Lower lobe of right lung (tissue), 2 donors: ENCODE data around the gene HTRA3. TPM values are rescaled to one million over a fixed set of nuclear protein-coding genes. Genes with fewer than 3 reads are reported as not detected.

Experiments
- ATAC-seq, 2 donors: fragments of 200-7000 bp; cut with Tn5 transposase; one replicate each; pipeline ENCODE4 v1.9.1; 2020 to 2022; ENCODE audit warnings: mild to moderate bottlenecking in 2 of 2, moderate library complexity in 2 of 2
- DNase-seq: peaks from one replicate; pipeline ENCODE4 v3.0.0-alpha.2; 2020
- H3K27ac ChIP-seq: fragments of 200-600 bp; one replicate; pipeline ENCODE4 v1.8.0; 2022
- H3K27me3 ChIP-seq: fragments of 200-600 bp; one replicate; pipeline ENCODE4 v1.8.0; 2022; ENCODE audit warnings: low read depth
- H3K36me3 ChIP-seq: fragments of 200-600 bp; one replicate; pipeline ENCODE4 v1.8.0; 2022; ENCODE audit warnings: mild to moderate bottlenecking
- H3K4me1 ChIP-seq: fragments of 200-600 bp; one replicate; pipeline ENCODE4 v1.8.0; 2022
- H3K4me3 ChIP-seq: fragments of 200-600 bp; one replicate; pipeline ENCODE4 v1.8.0; 2022; ENCODE audit warnings: mild to moderate bottlenecking
- H3K9me3 ChIP-seq: fragments of 200-600 bp; one replicate; pipeline ENCODE4 v1.8.0; 2022
- intact Hi-C: fragments of 100-400 bp; cut with DNase I; formaldehyde crosslinking; loops from one replicate; pipeline ENCODE4 v1.11.0; 2022
- total RNA-seq: library from RNA; stranded (reverse); fragmentation: NEBNext Ultra II Directional; extraction: Animal tissue kit (Norgen Biotek cat#: 25700); gene quantifications from one replicate; pipeline ENCODE4 v1.2.1, GENCODE V29; 2021
- TF ChIP-seq, protein P1 (sequence below): fragments of 200-600 bp; IDR thresholded peaks from one replicate; pipeline ENCODE4 v1.8.0; 2022; ENCODE audit warnings: antibody characterized with exemption, mild to moderate bottlenecking
- donor health status: DM: no; HTN: yes; CAD: no; lungs with severe emphysema.

Gene HTRA3
- total RNA-seq, 1 donor from 2014 or later: 15.5 TPM

DNA sequence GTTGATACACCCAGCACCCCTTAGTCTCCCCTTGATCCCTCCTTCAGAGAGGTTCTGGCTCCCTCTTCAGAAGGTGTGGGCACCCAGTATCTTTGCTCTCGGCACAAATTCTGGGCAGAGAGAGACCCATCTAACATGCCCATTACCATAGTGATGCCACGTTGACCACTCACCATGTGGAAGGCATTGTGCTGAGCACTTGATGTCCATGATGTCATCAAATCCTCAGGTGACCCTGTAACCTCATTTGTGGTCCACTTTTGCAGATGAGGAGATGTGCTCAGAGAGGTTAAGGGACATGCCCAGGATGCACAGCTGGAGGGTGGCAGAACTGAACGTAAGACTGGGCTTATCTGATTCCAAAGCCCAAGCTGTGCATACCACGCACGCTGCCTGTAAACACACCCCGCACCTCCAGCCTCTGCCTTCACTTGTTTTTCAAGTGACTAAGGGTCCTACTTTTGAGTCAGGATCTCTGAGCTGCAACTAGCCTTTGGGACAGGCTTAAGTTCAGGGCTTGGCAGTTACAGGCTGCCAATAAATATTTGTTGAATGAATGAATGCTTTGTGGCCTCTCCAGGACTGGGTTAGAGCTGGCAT, 55.2 kb downstream of the HTRA3 start:
- Histone ChIP-seq H3K27ac (no peak overlapping the region), H3K27me3 (no peaks in the 10 kb centered on the region), H3K4me3 (no peak overlapping the region), H3K36me3 (no peaks in the 10 kb centered on the region), H3K9me3 (no peaks in the 10 kb centered on the region), H3K4me1 (peaks cover 9% of the 10 kb centered on the region)
- ATAC-seq (no peak), DNase-seq (peak; percentile 11)
- intact Hi-C loops: no loop called here
- TF ChIP-seq, protein P1, sequence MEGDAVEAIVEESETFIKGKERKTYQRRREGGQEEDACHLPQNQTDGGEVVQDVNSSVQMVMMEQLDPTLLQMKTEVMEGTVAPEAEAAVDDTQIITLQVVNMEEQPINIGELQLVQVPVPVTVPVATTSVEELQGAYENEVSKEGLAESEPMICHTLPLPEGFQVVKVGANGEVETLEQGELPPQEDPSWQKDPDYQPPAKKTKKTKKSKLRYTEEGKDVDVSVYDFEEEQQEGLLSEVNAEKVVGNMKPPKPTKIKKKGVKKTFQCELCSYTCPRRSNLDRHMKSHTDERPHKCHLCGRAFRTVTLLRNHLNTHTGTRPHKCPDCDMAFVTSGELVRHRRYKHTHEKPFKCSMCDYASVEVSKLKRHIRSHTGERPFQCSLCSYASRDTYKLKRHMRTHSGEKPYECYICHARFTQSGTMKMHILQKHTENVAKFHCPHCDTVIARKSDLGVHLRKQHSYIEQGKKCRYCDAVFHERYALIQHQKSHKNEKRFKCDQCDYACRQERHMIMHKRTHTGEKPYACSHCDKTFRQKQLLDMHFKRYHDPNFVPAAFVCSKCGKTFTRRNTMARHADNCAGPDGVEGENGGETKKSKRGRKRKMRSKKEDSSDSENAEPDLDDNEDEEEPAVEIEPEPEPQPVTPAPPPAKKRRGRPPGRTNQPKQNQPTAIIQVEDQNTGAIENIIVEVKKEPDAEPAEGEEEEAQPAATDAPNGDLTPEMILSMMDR: no peak

DNA sequence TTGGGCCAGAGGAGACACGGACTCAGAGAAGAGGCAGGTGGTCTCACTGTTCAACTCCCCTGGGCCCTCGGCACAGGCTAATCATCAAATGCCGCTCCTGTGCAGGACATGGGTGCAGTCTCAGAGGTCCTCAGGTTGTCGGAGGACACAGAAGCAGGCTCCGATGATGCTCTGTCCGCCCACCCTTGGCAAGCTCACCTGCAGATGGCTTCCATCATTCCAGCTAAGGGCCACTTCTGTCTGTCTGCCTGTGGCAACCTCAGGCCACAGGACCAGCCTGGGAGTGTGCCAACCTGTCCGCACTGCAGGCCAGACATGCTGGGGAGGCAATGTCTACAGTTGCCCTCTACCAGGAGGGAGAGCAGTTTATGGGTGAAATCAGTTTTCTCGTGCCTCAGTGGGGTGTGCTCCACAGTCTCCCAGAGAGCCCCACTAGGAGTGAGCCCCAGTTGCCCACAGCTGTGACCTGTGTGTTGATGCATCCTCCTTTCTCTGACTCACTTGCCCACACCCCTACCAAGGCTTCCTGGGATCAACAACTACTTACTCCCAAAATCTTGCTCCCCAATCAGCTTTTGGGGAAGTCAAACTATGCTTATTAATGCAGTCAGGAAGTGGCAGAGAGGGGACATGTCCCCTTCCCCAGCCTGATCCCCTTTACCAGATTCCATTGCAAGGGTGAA, 55.9 kb downstream of the HTRA3 start:
- intact Hi-C loops: no loop called here

DNA sequence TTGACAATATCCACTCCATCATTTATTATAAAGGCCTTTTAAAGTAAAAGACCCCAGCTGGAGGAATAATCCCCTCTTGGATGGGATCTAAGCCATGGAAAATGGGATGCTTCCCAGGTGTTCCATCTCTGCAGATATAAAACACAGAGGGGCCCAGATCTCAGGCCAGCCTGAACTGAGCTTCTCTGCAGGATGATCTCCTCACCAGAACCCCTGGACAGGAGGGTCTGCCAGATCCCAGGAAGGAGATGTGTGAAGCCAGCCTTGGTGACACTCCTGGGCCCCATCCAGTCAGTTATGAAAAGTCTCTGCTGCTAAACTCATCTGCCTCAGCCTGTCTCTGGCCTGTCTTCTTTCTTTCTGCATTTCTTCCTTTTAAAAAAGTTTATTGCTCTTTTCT, 56.7 kb downstream of the HTRA3 start:
- TF ChIP-seq, protein P1: no peak
- Histone ChIP-seq H3K27ac (no peak overlapping the region), H3K4me1 (no peaks in the 10 kb centered on the region), H3K36me3 (no peaks in the 10 kb centered on the region), H3K27me3 (no peaks in the 10 kb centered on the region), H3K9me3 (no peaks in the 10 kb centered on the region), H3K4me3 (no peak overlapping the region)
- intact Hi-C loops: no loop called here
- ATAC-seq (no peak), DNase-seq (peak; percentile 3)

More for the DNA sequence above, 55.9 kb downstream of the HTRA3 start:
- Histone ChIP-seq H3K27me3 (no peaks in the 10 kb centered on the region), H3K36me3 (no peaks in the 10 kb centered on the region), H3K4me3 (no peak overlapping the region), H3K9me3 (no peaks in the 10 kb centered on the region), H3K4me1 (peaks cover 3% of the 10 kb centered on the region), H3K27ac (no peak overlapping the region)
- ATAC-seq (no peak), DNase-seq (peak; percentile 14)
- TF ChIP-seq, protein P1: no peak

DNA sequence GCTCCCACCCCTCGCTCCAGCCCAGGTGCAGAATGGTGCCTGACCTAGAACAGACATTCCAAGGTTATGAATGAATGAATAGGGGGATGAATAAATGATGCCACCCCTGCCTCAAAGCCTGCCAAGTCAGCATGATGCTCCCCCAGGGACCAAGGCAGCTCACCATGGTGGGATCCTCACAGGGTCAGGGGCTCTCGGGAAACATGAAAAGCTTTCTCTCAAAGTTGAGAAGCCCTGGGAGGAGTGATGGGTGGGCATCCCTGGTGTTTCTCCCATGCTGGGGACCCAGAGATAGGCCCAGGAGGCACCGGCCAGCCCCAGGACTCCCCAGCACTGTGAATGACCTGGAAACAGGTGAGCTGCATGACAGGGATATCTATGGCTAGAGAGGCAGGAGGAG, 58.9 kb downstream of the HTRA3 start:
- Histone ChIP-seq H3K27ac (no peak overlapping the region), H3K27me3 (no peaks in the 10 kb centered on the region), H3K9me3 (no peaks in the 10 kb centered on the region), H3K36me3 (no peaks in the 10 kb centered on the region), H3K4me3 (no peak overlapping the region), H3K4me1 (no peaks in the 10 kb centered on the region)
- ATAC-seq (no peak), DNase-seq (no peak)
- intact Hi-C loops: no loop called here
- TF ChIP-seq, protein P1: no peak

DNA sequence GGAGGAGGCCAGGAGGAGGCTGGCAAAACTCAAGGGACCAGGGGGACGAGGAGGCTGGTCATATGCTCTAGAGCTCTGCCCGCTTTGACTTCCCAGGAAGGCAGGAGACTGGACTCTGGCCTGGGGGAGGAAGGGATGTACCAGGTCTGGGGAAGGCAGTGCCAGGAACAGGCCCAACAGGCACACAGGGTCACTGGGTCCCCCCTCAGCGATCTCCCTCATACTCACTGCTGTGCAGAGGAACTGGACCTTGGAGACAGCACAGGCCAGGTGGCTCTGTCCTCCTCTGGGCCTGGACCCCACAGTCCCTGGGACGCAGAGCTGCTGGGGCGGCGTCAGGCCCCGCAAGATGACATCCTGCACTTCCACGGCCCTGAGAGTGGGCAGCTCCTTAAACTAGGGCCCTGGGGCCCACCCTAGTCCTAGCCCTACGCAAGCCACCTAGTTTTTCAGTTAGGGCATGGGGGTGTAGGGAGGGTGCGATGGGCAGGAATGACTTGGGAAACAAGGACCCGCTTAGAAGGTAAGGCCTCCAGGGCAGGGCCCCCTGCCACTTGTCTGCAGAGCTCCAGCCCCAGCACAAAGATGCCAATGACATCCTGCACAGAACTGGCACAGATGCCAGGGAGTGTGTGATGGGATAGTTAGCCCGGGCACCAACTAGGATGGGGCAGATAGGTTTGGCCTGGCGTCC, 59.5 kb downstream of the HTRA3 start:
- no peaks in the 10 kb centered on the region for H3K9me3 ChIP-seq
- H3K27ac ChIP-seq: no peak overlapping the region
- H3K4me3 ChIP-seq: no peak overlapping the region
- H3K4me1 ChIP-seq: no peaks in the 10 kb centered on the region
- H3K36me3 ChIP-seq: no peaks in the 10 kb centered on the region
- TF ChIP-seq, protein P1: no peak
- DNase-seq: peak; percentile 25
- no peak for ATAC-seq
- H3K27me3 ChIP-seq: no peaks in the 10 kb centered on the region
- intact Hi-C loops: no loop called here
